ENCODE data around the gene ATAD3B. TPM values are rescaled to one million over a fixed set of nuclear protein-coding genes. Genes with fewer than 3 reads are reported as not detected.

The ATAD3B gene
- total and polyA plus RNA-seq, 12 donors = 5.3 to 33.3 (median 7.1) TPM

- Histone ChIP-seq H3K9me3 (no peaks in the 10 kb centered on the region), H3K27me3 (peaks cover 0 to 15% (median 0%) of the 10 kb centered on the region in 7 donors), H3K36me3 (peaks cover 0 to 55% (median 4%) of the 10 kb centered on the region in 9 donors), H3K4me3 (peak overlapping the region in 5 of 10 donors; percentile 17 to 33 (median 23)), H3K4me1 (peaks cover 3 to 48% (median 27%) of the 10 kb centered on the region in 9 donors), H3K27ac (peak overlapping the region in 8 of 10 donors; percentile 52 to 76 (median 71))
- WGBS, 2 donors = 73 to 79% methylated on average over 44 to 45 of the region's 45 CpGs
- intact Hi-C loops (cut with DNase I) = no loop called here
- DNase-seq (no peak), ATAC-seq (peak in 4 of 8 donors; percentile 5 to 32 (median 10))
- TF ChIP-seq CTCF (IDR thresholded peaks at IDR 0.05) = no peak
These were observed 71.5 kb downstream of the ATAD3B start for GRCh38 chr1:1542766-1543705.

GRCh38 chr1:1543706-1544099 is 72.1 kb downstream of the ATAD3B start:
- ATAC-seq (peak; percentile 21 to 87 (median 76)), DNase-seq (peak; percentile 80 to 87)
- Histone ChIP-seq H3K27ac (peak overlapping the region in 8 of 10 donors; percentile 53 to 76 (median 68)), H3K36me3 (peaks cover 0 to 59% (median 4%) of the 10 kb centered on the region in 9 donors), H3K27me3 (peaks cover 0 to 15% (median 0%) of the 10 kb centered on the region in 7 donors), H3K4me1 (peaks cover 3 to 45% (median 27%) of the 10 kb centered on the region in 9 donors), H3K9me3 (no peaks in the 10 kb centered on the region), H3K4me3 (peak overlapping the region in 5 of 10 donors; percentile 17 to 33 (median 23))
- TF ChIP-seq CTCF (IDR thresholded peaks at IDR 0.05) = no peak
- 45 to 63% methylated on average over 19 of the region's 19 CpGs for WGBS, 2 donors
- intact Hi-C loops (cut with DNase I) = no loop called here

- Histone ChIP-seq H3K4me3 (no peak overlapping the region), H3K4me1 (peaks cover 3 to 37% (median 20%) of the 10 kb centered on the region in 9 donors), H3K36me3 (peaks cover 0 to 62% (median 4%) of the 10 kb centered on the region in 9 donors), H3K27me3 (peaks cover 0 to 11% (median 0%) of the 10 kb centered on the region in 7 donors), H3K27ac (peak overlapping the region in 7 of 10 donors; percentile 50 to 74 (median 59)), H3K9me3 (no peaks in the 10 kb centered on the region)
- 88 to 93% methylated on average over 9 to 10 of the region's 10 CpGs for WGBS, 2 donors
- ATAC-seq (no peak), DNase-seq (no peak)
- TF ChIP-seq CTCF (IDR thresholded peaks at IDR 0.05) = no peak
- intact Hi-C loops (cut with DNase I) = no loop called here
These were observed 73.0 kb downstream of the ATAD3B start for GRCh38 chr1:1544544-1544943.

Other genes with a start within 250 kb of the ATAD3B start
- 100 to 1,000 TPM in 9 of 10 donors, 10 to 100 TPM in 1; 95.6 to 174 (median 123) TPM for gene SDF4, start 239.8 kb upstream of the ATAD3B start, total RNA-seq
- 100 to 1,000 TPM; 107 to 184 TPM for gene SDF4, start 239.8 kb upstream of the ATAD3B start, polyA plus RNA-seq
- 10 to 100 TPM in 4 of 10 donors, 1 to 10 TPM in 6; 7.3 to 13.5 (median 9.1) TPM for gene B3GALT6, start 239.5 kb upstream of the ATAD3B start, total RNA-seq
- 10 to 100 TPM in 1 of 2 donors, 1 to 10 TPM in 1; 7.7 to 16.2 TPM for gene B3GALT6, start 239.5 kb upstream of the ATAD3B start, polyA plus RNA-seq
- 1 to 10 TPM in 4 of 10 donors, under 1 TPM in 5, not detected in 1; 0.42 to 1.9 (median 0.90) TPM for gene C1QTNF12, start 225.0 kb upstream of the ATAD3B start, total RNA-seq
- gene C1QTNF12, start 225.0 kb upstream of the ATAD3B start, polyA plus RNA-seq = 1 to 10 TPM; 1.6 to 2.3 TPM
- gene UBE2J2, start 197.9 kb upstream of the ATAD3B start, total RNA-seq = 10 to 100 TPM; 23.5 to 41.9 (median 29.2) TPM
- 10 to 100 TPM; 43.8 to 44.1 TPM for gene UBE2J2, start 197.9 kb upstream of the ATAD3B start, polyA plus RNA-seq
- gene SCNN1D, start 191.3 kb upstream of the ATAD3B start, total RNA-seq = 1 to 10 TPM; 1.0 to 5.4 (median 2.7) TPM
- gene SCNN1D, start 191.3 kb upstream of the ATAD3B start, polyA plus RNA-seq = 10 to 100 TPM in 1 of 2 donors, 1 to 10 TPM in 1; 1.0 to 22.5 TPM
- 10 to 100 TPM; 24.1 to 60.0 (median 30.4) TPM for gene ACAP3, start 163.8 kb upstream of the ATAD3B start, total RNA-seq
- 100 to 1,000 TPM in 1 of 2 donors, 10 to 100 TPM in 1; 22.2 to 152 TPM for gene ACAP3, start 163.8 kb upstream of the ATAD3B start, polyA plus RNA-seq
- 10 to 100 TPM in 3 of 10 donors, 1 to 10 TPM in 7; 5.6 to 11.9 (median 8.2) TPM for gene PUSL1, start 163.2 kb upstream of the ATAD3B start, total RNA-seq
- 10 to 100 TPM; 16.0 to 17.8 TPM for gene PUSL1, start 163.2 kb upstream of the ATAD3B start, polyA plus RNA-seq
- 10 to 100 TPM; 44.7 to 91.7 (median 56.6) TPM for gene INTS11, start 147.1 kb upstream of the ATAD3B start, total RNA-seq
- gene INTS11, start 147.1 kb upstream of the ATAD3B start, polyA plus RNA-seq = 100 to 1,000 TPM in 1 of 2 donors, 10 to 100 TPM in 1; 92.6 to 269 TPM
- gene CPTP, start 147.0 kb upstream of the ATAD3B start, total RNA-seq = 100 to 1,000 TPM in 1 of 10 donors, 10 to 100 TPM in 9; 49.4 to 126 (median 65.4) TPM
- 100 to 1,000 TPM in 1 of 2 donors, 10 to 100 TPM in 1; 55.3 to 222 TPM for gene CPTP, start 147.0 kb upstream of the ATAD3B start, polyA plus RNA-seq
- under 1 TPM; 0.16 to 0.87 (median 0.35) TPM for gene TAS1R3, start 140.5 kb upstream of the ATAD3B start, total RNA-seq
- 1 to 10 TPM in 1 of 2 donors, under 1 TPM in 1; 0.39 to 3.1 TPM for gene TAS1R3, start 140.5 kb upstream of the ATAD3B start, polyA plus RNA-seq
- gene DVL1, start 122.3 kb upstream of the ATAD3B start, total RNA-seq = 100 to 1,000 TPM in 3 of 10 donors, 10 to 100 TPM in 7; 64.7 to 153 (median 78.0) TPM
- gene DVL1, start 122.3 kb upstream of the ATAD3B start, polyA plus RNA-seq = 100 to 1,000 TPM in 1 of 2 donors, 10 to 100 TPM in 1; 75.4 to 153 TPM
- 10 to 100 TPM in 9 of 10 donors, 1 to 10 TPM in 1; 7.2 to 23.3 (median 14.6) TPM for gene MXRA8, start 113.2 kb upstream of the ATAD3B start, total RNA-seq
- 10 to 100 TPM; 28.7 to 35.6 TPM for gene MXRA8, start 113.2 kb upstream of the ATAD3B start, polyA plus RNA-seq
- gene AURKAIP1, start 96.6 kb upstream of the ATAD3B start, total RNA-seq = 100 to 1,000 TPM; 176 to 251 (median 193) TPM
- 100 to 1,000 TPM; 376 to 528 TPM for gene AURKAIP1, start 96.6 kb upstream of the ATAD3B start, polyA plus RNA-seq
- gene CCNL2, start 72.4 kb upstream of the ATAD3B start, total RNA-seq = 10 to 100 TPM; 38.5 to 77.5 (median 47.7) TPM
- gene CCNL2, start 72.4 kb upstream of the ATAD3B start, polyA plus RNA-seq = 100 to 1,000 TPM in 1 of 2 donors, 10 to 100 TPM in 1; 57.3 to 243 TPM
- gene MRPL20, start 64.5 kb upstream of the ATAD3B start, total RNA-seq = 100 to 1,000 TPM; 116 to 162 (median 132) TPM
- 100 to 1,000 TPM; 124 to 224 TPM for gene MRPL20, start 64.5 kb upstream of the ATAD3B start, polyA plus RNA-seq
- gene ANKRD65, start 50.5 kb upstream of the ATAD3B start, total RNA-seq = 1 to 10 TPM in 7 of 10 donors, under 1 TPM in 3; 0.37 to 2.5 (median 1.8) TPM
- gene ANKRD65, start 50.5 kb upstream of the ATAD3B start, polyA plus RNA-seq = 1 to 10 TPM; 1.2 to 3.1 TPM
- 10 to 100 TPM; 10.8 to 52.8 (median 14.1) TPM for gene VWA1, start 36.1 kb upstream of the ATAD3B start, total RNA-seq
- 10 to 100 TPM; 13.9 to 27.5 TPM for gene VWA1, start 36.1 kb upstream of the ATAD3B start, polyA plus RNA-seq
- gene ATAD3C, start 22.1 kb upstream of the ATAD3B start, total RNA-seq = 1 to 10 TPM in 5 of 10 donors, under 1 TPM in 5; 0.11 to 2.2 (median 1.2) TPM
- under 1 TPM; 0.49 to 0.66 TPM for gene ATAD3C, start 22.1 kb upstream of the ATAD3B start, polyA plus RNA-seq
- 10 to 100 TPM; 13.2 to 27.9 (median 15.6) TPM for gene ATAD3A, start 40.4 kb downstream of the ATAD3B start, total RNA-seq
- gene ATAD3A, start 40.4 kb downstream of the ATAD3B start, polyA plus RNA-seq = 10 to 100 TPM; 24.7 to 39.4 TPM
- 1 to 10 TPM; 3.2 to 6.2 (median 3.7) TPM for gene TMEM240, start 68.9 kb downstream of the ATAD3B start, total RNA-seq
- gene TMEM240, start 68.9 kb downstream of the ATAD3B start, polyA plus RNA-seq = 10 to 100 TPM in 1 of 2 donors, 1 to 10 TPM in 1; 3.5 to 12.1 TPM
- gene SSU72, start 103.1 kb downstream of the ATAD3B start, total RNA-seq = 100 to 1,000 TPM in 4 of 10 donors, 10 to 100 TPM in 6; 73.8 to 138 (median 77.9) TPM
- gene SSU72, start 103.1 kb downstream of the ATAD3B start, polyA plus RNA-seq = 100 to 1,000 TPM in 1 of 2 donors, 10 to 100 TPM in 1; 96.3 to 122 TPM
- gene FNDC10, start 128.4 kb downstream of the ATAD3B start, total RNA-seq = 1 to 10 TPM in 8 of 10 donors, under 1 TPM in 2; 0.66 to 5.9 (median 2.3) TPM
- 1 to 10 TPM; 1.1 to 3.8 TPM for gene FNDC10, start 128.4 kb downstream of the ATAD3B start, polyA plus RNA-seq
- gene MIB2, start 143.7 kb downstream of the ATAD3B start, total RNA-seq = 100 to 1,000 TPM in 1 of 10 donors, 10 to 100 TPM in 9; 53.6 to 110 (median 74.7) TPM
- gene MIB2, start 143.7 kb downstream of the ATAD3B start, polyA plus RNA-seq = 100 to 1,000 TPM in 1 of 2 donors, 10 to 100 TPM in 1; 56.0 to 248 TPM
- gene MMP23B, start 160.4 kb downstream of the ATAD3B start, total RNA-seq = 10 to 100 TPM; 21.5 to 87.0 (median 63.1) TPM
- gene MMP23B, start 160.4 kb downstream of the ATAD3B start, polyA plus RNA-seq = 100 to 1,000 TPM in 1 of 2 donors, 10 to 100 TPM in 1; 14.2 to 113 TPM
- 10 to 100 TPM; 20.9 to 30.4 (median 23.8) TPM for gene CDK11B, start 187.2 kb downstream of the ATAD3B start, total RNA-seq
- gene CDK11B, start 187.2 kb downstream of the ATAD3B start, polyA plus RNA-seq = 10 to 100 TPM; 31.4 to 34.1 TPM
- 10 to 100 TPM; 12.3 to 30.7 (median 17.0) TPM for gene SLC35E2B, start 221.0 kb downstream of the ATAD3B start, total RNA-seq
- gene SLC35E2B, start 221.0 kb downstream of the ATAD3B start, polyA plus RNA-seq = 10 to 100 TPM in 1 of 2 donors, 1 to 10 TPM in 1; 8.4 to 21.1 TPM